Activated B cell treated with CpG ODN at 0.5 μM for 24 hours (primary cell): Measurements from ENCODE around the gene ZNF32. TPM values are rescaled to one million over a fixed set of nuclear protein-coding genes. Genes with fewer than 3 reads are reported as not detected.

Experiments used
- total RNA-seq: library from RNA; stranded (reverse); gene quantifications from 2 replicates; pipeline ENCODE4 v1.2.3, GENCODE V29; 2022

ZNF32 gene
- total RNA-seq, 1 donor from 2014 or later, result 30.1 TPM

Other genes starting within 250 kb of the ZNF32 start
- gene HNRNPF, start 239.7 kb downstream of the ZNF32 start, total RNA-seq, result 253 and 255 TPM in 2 replicates
- gene ZNF487, start 211.8 kb downstream of the ZNF32 start, total RNA-seq, result 2.9 and 3.4 TPM in 2 replicates
- gene ZNF239, start 74.3 kb downstream of the ZNF32 start, total RNA-seq, result 5.7 and 9.4 TPM in 2 replicates
- gene ZNF485, start 42.4 kb downstream of the ZNF32 start, total RNA-seq, result 7.6 and 9.0 TPM in 2 replicates